Kidney (tissue), 14 donors: ENCODE data around the gene TEKT3. TPM values are rescaled to one million over a fixed set of nuclear protein-coding genes. Genes with fewer than 3 reads are reported as not detected.

Experiments used
- DNase-seq, 5 donors: peaks; one replicate each; pipeline ENCODE4 v3.0.0-alpha.2; 2013 to 2020
- FAIRE-seq: peaks from 2 replicates; lab custom pipeline; 2012; peaks lifted over from hg19 to GRCh38; lab: Jason Lieb, UNC
- H3K27ac ChIP-seq, 2 donors: one replicate each; pipeline ENCODE4 v1.7.0; 2013; ENCODE audit warnings: low read depth in 2 of 2, low read length in 2 of 2, inconsistent platforms in 1 of 2
- H3K27me3 ChIP-seq: one replicate; pipeline ENCODE4 v1.7.1; 2013; ENCODE audit warnings: low read length, inconsistent platforms; ENCODE audit not compliant: control insufficient read depth, insufficient read depth
- H3K36me3 ChIP-seq, 3 donors: one replicate each; pipeline versions ENCODE4 v1.7.0 to v1.7.1; 2013; ENCODE audit warnings: low read length in 3 of 3, control low read depth in 1 of 3, inconsistent platforms in 1 of 3; ENCODE audit not compliant: insufficient read depth in 3 of 3, control insufficient read depth in 2 of 3
- H3K4me1 ChIP-seq, 3 donors: one replicate each; pipeline versions ENCODE4 v1.7.0 to v1.7.1; 2013; ENCODE audit warnings: low read length in 3 of 3, inconsistent platforms in 1 of 3, low read depth in 1 of 3; ENCODE audit not compliant: control insufficient read depth in 2 of 3, insufficient read depth in 2 of 3
- H3K4me3 ChIP-seq, 3 donors: one replicate each; pipeline versions ENCODE4 v1.7.0 to v1.8.1; 2013; ENCODE audit warnings: low read length in 3 of 3, control low read depth in 1 of 3, inconsistent platforms in 1 of 3
- H3K9ac ChIP-seq, 3 donors: one replicate each; pipeline versions ENCODE4 v1.7.0 to v1.7.1; 2013; ENCODE audit warnings: low read length in 3 of 3, control low read depth in 1 of 3, inconsistent platforms in 1 of 3
- H3K9me3 ChIP-seq, 3 donors: one replicate each; pipeline versions ENCODE4 v1.7.0 to v1.7.1; 2013; ENCODE audit warnings: low read length in 3 of 3, control low read depth in 1 of 3, inconsistent platforms in 1 of 3; ENCODE audit not compliant: control insufficient read depth in 2 of 3, insufficient read depth in 1 of 3
- intact Hi-C: fragments of 100-400 bp; cut with DNase I; formaldehyde crosslinking; loops from one replicate; pipeline ENCODE4 v1.11.1; 2022
- polyA plus RNA-seq: library from polyadenylated mRNA; stranded (reverse); fragments of 350-450 nt; fragmentation: Illumina TruSeq; extraction: RNeasy Lipid Tissue Mini Kit (QIAGEN cat#74804); gene quantifications from one replicate; pipeline ENCODE4 v1.2.3, GENCODE V29; 2014; ENCODE audit warnings: low read depth, low replicate concordance; ENCODE audit not compliant: insufficient read depth
- total RNA-seq: library from RNA; stranded (reverse); fragmentation: NEBNext Ultra II Directional; extraction: Animal tissue kit (Norgen Biotek cat#: 25700); gene quantifications from one replicate; pipeline ENCODE4 v1.2.1, GENCODE V29; 2021
- TF ChIP-seq, protein P1 (sequence below): IDR thresholded peaks from 3 replicates; pipeline ENCODE4 v1.5.1; 2012; ENCODE audit warnings: mild to moderate bottlenecking, moderate library complexity, borderline replicate concordance; ENCODE audit not compliant: insufficient read depth; ENCODE audit errors: extremely low read depth
- donor health status: control.
- donor health status: control.
- donor health status: control.
- donor health status: control.
- donor health status: control.
- donor health status: DM: yes; HTN: yes; CAD: no.
- donor health status: Normal renal cell carcinoma (clear cell type).

Gene TEKT3
- total and polyA plus RNA-seq, 2 donors from 2014 or later: 1.4 TPM; not detected in 1

DNA sequence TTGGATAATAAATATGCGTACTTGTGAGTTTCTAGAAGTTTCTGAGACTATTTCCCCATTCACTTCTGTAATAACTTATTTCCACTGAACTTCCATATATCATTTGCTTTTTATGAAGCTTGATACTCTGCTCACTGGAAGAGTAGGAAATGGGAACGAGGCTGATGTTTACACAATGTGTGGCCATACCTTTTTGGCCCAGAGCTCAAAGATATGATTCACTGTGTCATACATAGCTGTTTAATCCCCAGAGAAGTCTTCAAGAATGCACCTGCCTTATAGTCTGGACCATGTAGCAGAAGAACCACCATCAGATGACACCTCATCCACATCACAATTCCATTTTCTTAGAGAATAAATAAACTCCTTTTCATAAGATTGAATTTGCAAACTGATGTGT, 40.3 kb upstream of the TEKT3 start:
- TF ChIP-seq, protein P1, sequence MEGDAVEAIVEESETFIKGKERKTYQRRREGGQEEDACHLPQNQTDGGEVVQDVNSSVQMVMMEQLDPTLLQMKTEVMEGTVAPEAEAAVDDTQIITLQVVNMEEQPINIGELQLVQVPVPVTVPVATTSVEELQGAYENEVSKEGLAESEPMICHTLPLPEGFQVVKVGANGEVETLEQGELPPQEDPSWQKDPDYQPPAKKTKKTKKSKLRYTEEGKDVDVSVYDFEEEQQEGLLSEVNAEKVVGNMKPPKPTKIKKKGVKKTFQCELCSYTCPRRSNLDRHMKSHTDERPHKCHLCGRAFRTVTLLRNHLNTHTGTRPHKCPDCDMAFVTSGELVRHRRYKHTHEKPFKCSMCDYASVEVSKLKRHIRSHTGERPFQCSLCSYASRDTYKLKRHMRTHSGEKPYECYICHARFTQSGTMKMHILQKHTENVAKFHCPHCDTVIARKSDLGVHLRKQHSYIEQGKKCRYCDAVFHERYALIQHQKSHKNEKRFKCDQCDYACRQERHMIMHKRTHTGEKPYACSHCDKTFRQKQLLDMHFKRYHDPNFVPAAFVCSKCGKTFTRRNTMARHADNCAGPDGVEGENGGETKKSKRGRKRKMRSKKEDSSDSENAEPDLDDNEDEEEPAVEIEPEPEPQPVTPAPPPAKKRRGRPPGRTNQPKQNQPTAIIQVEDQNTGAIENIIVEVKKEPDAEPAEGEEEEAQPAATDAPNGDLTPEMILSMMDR: no peak
- H3K9me3 ChIP-seq: no peaks in the 10 kb centered on the region
- no peak overlapping the region for H3K27ac ChIP-seq
- H3K4me3 ChIP-seq: no peak overlapping the region
- DNase-seq: no peak
- no peaks in the 10 kb centered on the region for H3K27me3 ChIP-seq
- no peaks in the 10 kb centered on the region for H3K36me3 ChIP-seq
- FAIRE-seq: no peak
- intact Hi-C loops: no loop called here
- H3K9ac ChIP-seq: no peak overlapping the region
- peaks cover 0 to 3% (median 0%) of the 10 kb centered on the region in 3 donors for H3K4me1 ChIP-seq

DNA sequence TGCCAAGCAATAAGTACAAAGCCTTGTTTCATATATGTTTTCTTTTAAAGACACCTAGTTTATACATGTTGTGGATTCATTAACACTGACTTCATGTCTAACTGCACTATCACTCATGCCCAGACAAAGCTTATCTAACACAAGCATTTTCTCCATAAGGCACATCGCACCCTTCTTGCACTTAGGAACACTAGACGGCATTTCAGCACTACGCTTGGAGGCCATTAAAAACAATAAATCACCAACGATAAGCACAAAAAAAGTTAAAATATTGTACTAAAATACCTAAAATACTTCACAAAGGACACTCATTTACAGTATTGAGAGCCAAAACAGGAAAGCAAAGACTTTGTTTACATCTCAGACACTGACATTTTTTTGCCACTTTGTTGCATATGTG, 39.0 kb upstream of the TEKT3 start:
- FAIRE-seq (no peak), DNase-seq (no peak)
- H3K9me3 ChIP-seq: no peaks in the 10 kb centered on the region
- intact Hi-C loops: no loop called here
- H3K27ac ChIP-seq: no peak overlapping the region
- TF ChIP-seq, protein P1: no peak
- H3K4me1 ChIP-seq: peaks cover 0 to 3% (median 0%) of the 10 kb centered on the region in 3 donors
- no peak overlapping the region for H3K4me3 ChIP-seq
- no peaks in the 10 kb centered on the region for H3K27me3 ChIP-seq
- no peak overlapping the region for H3K9ac ChIP-seq
- no peaks in the 10 kb centered on the region for H3K36me3 ChIP-seq

DNA sequence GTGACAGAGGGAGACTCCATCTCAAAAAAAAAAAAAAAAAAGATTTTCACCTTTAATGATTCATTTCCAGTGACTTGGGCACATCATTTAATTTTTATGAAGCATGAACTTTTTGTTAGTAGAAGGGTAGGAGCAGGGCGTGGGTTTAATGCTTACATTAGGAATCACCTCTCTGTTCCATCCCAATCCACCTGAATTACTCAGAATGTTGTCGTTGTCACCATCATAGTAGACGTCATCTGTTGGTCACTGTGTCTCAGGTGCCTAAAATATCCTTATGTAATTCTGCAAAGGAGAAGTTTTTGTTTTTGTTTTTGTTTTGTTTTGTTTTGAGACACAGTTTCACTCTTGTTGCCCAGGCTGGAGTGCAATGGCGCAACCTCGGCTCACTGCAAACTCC, 38.3 kb upstream of the TEKT3 start:
- intact Hi-C loops: no loop called here
- TF ChIP-seq, protein P1: no peak
- Histone ChIP-seq H3K36me3 (no peaks in the 10 kb centered on the region), H3K27me3 (no peaks in the 10 kb centered on the region), H3K4me3 (no peak overlapping the region), H3K27ac (no peak overlapping the region), H3K4me1 (peaks cover 0 to 3% (median 0%) of the 10 kb centered on the region in 3 donors), H3K9me3 (no peaks in the 10 kb centered on the region), H3K9ac (no peak overlapping the region)
- DNase-seq: no peak
- no peak for FAIRE-seq

DNA sequence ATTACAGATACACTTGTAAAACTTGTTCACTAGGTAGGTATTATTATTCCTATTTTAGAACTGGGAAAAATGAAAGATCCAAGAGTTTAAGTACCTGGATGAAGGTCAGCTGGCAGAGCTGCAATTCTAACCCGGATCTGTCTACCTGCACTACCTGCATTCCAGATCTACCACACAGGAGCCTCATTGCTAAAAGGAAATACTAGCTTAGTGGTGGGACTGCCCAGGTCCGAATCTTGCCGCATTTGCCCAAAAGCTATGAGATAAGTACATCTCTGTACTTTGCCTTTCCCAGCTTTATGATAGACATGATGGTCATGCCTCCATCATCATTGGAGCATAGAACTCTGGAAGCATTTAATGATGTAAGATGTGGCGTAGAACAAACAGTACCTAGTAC, 36.8 kb upstream of the TEKT3 start:
- FAIRE-seq: no peak
- Histone ChIP-seq H3K27me3 (no peaks in the 10 kb centered on the region), H3K36me3 (no peaks in the 10 kb centered on the region), H3K4me1 (peaks cover 0 to 3% (median 0%) of the 10 kb centered on the region in 3 donors), H3K27ac (no peak overlapping the region), H3K9ac (no peak overlapping the region), H3K9me3 (no peaks in the 10 kb centered on the region), H3K4me3 (no peak overlapping the region)
- intact Hi-C loops: no loop called here
- TF ChIP-seq, protein P1: no peak
- DNase-seq: no peak
